Esophagus squamous epithelium (tissue), 5 donors: ENCODE results near the gene OSBPL9. TPM values are rescaled to one million over a fixed set of nuclear protein-coding genes. Genes with fewer than 3 reads are reported as not detected.

Experiments used
- DNase-seq: peaks from one replicate; lab custom pipeline; 2025; lab: John Stamatoyannopoulos, UW
- H3K27ac ChIP-seq, 4 donors: fragments of 200-600 bp; sonication (generic); one replicate each; pipeline ENCODE4 v1.5.1; 2016 to 2019; ENCODE audit warnings: mild to moderate bottlenecking in 1 of 4
- H3K27me3 ChIP-seq, 4 donors: fragments of 200-600 bp; sonication (generic); 1 replicate in 3 of 4; 2 replicates in 1 of 4; pipeline versions ENCODE4 v1.5.1 to v1.6.0; 2017 to 2021; ENCODE audit warnings: antibody characterized with exemption in 1 of 4
- H3K36me3 ChIP-seq, 3 donors: fragments of 200-600 bp; sonication (generic); one replicate each; pipeline ENCODE4 v1.5.1; 2016 to 2019
- H3K4me1 ChIP-seq, 3 donors: fragments of 200-600 bp; sonication (generic); one replicate each; pipeline ENCODE4 v1.5.1; 2017 to 2019
- H3K4me3 ChIP-seq, 4 donors: fragments of 200-600 bp; sonication (generic); 1 replicate in 3 of 4; 2 replicates in 1 of 4; pipeline ENCODE4 v1.5.1; 2016 to 2019; ENCODE audit warnings: mild to moderate bottlenecking in 2 of 4, moderate library complexity in 1 of 4
- H3K9me3 ChIP-seq, 3 donors: fragments of 200-600 bp; sonication (generic); one replicate each; pipeline ENCODE4 v1.5.1; 2016 to 2019
- POLR2A ChIP-seq, 4 donors: fragments of 450-650 bp; IDR thresholded peaks; one replicate each; pipeline ENCODE4 v1.6.1; 2017; ENCODE audit warnings: antibody characterized with exemption in 4 of 4, mild to moderate bottlenecking in 4 of 4, moderate library complexity in 3 of 4
- WGBS, 2 donors: methylation state at CpG; one replicate each; pipeline ENCODE4 v1.1.5; 2018; 5-methylcytosine and 5-hydroxymethylcytosine counted together
- intact Hi-C: fragments of 100-400 bp; cut with DNase I; formaldehyde crosslinking; loops from one replicate; pipeline ENCODE4 v1.15.0; 2022
- total RNA-seq, 4 donors: library from RNA; depleted of rRNA; stranded (reverse); fragments of >200 nt; gene quantifications; one replicate each; pipeline ENCODE4 v1.1.0, GENCODE V29; 2016
- TF ChIP-seq, protein P1 (sequence below), 6 experiments: fragments of 450-650 bp in 4 of 6; fragments of 200-600 bp in 2 of 6; sonication (generic) in 2 of 6; IDR thresholded peaks; one replicate each; pipeline ENCODE4 v1.5.1; 2016 to 2019; ENCODE audit warnings: antibody characterized with exemption in 6 of 6, mild to moderate bottlenecking in 4 of 6, moderate library complexity in 4 of 6
- donor health status: DM: yes; HTN: yes; CAD: no.

The OSBPL9 gene
- total RNA-seq, 4 donors from 2014 or later, result 13.9 to 71.9 (median 37.4) TPM

DNA sequence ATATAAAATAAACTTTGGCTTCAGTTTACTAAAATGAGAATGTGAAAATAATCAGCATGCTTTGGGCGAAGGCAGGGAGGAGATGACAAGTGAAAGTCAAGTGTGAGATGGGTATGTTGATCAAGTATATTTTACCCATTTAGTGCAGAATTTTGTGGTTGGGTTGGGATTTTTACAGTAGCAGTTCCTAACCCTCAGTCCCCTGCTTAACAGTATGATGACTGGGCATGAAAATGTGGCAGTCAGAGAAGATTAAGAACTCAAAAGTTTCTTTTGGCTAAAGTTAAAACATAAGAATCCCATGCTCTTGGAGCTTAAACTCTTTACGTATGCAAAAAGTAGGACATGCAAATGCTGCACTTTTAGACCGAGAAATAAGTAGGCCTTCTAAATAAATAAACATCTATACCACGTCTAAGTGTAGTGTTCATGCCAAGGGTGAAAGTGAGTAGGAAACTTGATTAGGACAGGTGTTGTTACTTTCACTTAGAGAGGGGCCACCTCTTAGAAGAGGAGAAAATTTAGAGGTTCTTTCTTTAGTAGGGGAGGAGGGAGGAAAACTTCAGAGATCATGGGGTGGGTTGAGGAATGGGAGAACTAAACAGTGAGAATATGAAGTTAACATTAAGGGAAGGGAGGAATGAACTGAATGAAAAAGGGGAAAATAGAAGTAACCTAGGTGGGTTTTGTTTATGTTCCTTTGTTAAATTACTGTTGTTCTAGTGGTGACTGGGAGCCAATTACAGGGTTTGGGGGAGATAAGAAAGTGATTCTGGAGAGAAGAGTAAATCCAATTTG lies 127.8 kb downstream of the OSBPL9 start:
- H3K36me3 ChIP-seq, result peaks cover 0 to 19% (median 0%) of the 10 kb centered on the region in 3 donors
- no peaks in the 10 kb centered on the region for H3K9me3 ChIP-seq
- H3K4me1 ChIP-seq, result no peaks in the 10 kb centered on the region
- no peaks in the 10 kb centered on the region for H3K27me3 ChIP-seq
- TF ChIP-seq, protein P1, sequence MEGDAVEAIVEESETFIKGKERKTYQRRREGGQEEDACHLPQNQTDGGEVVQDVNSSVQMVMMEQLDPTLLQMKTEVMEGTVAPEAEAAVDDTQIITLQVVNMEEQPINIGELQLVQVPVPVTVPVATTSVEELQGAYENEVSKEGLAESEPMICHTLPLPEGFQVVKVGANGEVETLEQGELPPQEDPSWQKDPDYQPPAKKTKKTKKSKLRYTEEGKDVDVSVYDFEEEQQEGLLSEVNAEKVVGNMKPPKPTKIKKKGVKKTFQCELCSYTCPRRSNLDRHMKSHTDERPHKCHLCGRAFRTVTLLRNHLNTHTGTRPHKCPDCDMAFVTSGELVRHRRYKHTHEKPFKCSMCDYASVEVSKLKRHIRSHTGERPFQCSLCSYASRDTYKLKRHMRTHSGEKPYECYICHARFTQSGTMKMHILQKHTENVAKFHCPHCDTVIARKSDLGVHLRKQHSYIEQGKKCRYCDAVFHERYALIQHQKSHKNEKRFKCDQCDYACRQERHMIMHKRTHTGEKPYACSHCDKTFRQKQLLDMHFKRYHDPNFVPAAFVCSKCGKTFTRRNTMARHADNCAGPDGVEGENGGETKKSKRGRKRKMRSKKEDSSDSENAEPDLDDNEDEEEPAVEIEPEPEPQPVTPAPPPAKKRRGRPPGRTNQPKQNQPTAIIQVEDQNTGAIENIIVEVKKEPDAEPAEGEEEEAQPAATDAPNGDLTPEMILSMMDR (IDR thresholded peaks at IDR 0.05), result no peak
- TF ChIP-seq POLR2A (IDR thresholded peaks at IDR 0.05), result no peak
- H3K27ac ChIP-seq, result no peak overlapping the region
- DNase-seq, result no peak
- 89% methylated on average over 4 of the region's 4 CpGs for WGBS, 2 donors
- H3K4me3 ChIP-seq, result no peak overlapping the region
- intact Hi-C loops, result no loop called here

DNA sequence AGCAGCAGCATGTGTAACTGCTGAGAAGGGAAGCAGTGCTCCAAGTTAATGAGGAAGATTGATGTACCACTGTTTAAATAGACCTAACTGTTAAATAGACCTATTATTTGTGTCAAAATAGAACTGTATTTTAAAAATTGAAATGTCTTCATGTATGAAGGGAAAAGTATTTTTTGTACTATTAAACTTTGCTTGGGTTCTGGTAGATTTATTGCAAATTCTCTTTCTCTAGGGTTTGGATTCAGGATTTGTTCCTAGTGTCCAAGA lies 128.3 kb downstream of the OSBPL9 start:
- intact Hi-C loops, result no loop called here
- Histone ChIP-seq H3K36me3 (peaks cover 0 to 19% (median 0%) of the 10 kb centered on the region in 3 donors), H3K9me3 (no peaks in the 10 kb centered on the region), H3K4me3 (no peak overlapping the region), H3K27ac (no peak overlapping the region), H3K27me3 (no peaks in the 10 kb centered on the region), H3K4me1 (no peaks in the 10 kb centered on the region)
- no peak for TF ChIP-seq POLR2A (IDR thresholded peaks at IDR 0.05)
- TF ChIP-seq, protein P1 (IDR thresholded peaks at IDR 0.05), result no peak
- no peak for DNase-seq

DNA sequence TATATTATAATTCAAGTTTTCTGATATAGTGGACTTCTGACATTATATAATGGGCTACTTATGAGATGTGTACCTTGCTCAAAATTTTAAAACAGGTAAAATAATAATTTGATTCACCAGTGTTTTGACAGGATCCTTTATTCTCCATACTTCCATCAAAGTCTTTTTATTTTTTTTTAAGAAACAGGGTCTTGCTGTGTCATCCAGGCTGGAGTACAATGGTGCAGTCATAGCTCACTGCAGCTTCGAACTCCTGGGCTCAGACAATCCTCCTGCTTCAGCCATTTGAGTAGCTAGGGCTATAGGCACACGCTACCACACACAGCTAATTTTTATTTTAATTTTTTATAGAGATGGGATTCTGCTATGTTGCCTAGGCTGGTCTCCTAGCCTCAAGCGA lies 132.3 kb downstream of the OSBPL9 start:
- intact Hi-C loops, result no loop called here
- H3K9me3 ChIP-seq, result no peaks in the 10 kb centered on the region
- H3K27me3 ChIP-seq, result no peaks in the 10 kb centered on the region
- no peak overlapping the region for H3K4me3 ChIP-seq
- 90 to 100% methylated on average over 2 to 3 of the region's 3 CpGs for WGBS, 2 donors
- H3K4me1 ChIP-seq, result no peaks in the 10 kb centered on the region
- no peak for DNase-seq
- peaks cover 0 to 49% (median 0%) of the 10 kb centered on the region in 3 donors for H3K36me3 ChIP-seq
- no peak overlapping the region for H3K27ac ChIP-seq
- TF ChIP-seq, protein P1 (IDR thresholded peaks at IDR 0.05), result no peak
- TF ChIP-seq POLR2A (IDR thresholded peaks at IDR 0.05), result no peak

DNA sequence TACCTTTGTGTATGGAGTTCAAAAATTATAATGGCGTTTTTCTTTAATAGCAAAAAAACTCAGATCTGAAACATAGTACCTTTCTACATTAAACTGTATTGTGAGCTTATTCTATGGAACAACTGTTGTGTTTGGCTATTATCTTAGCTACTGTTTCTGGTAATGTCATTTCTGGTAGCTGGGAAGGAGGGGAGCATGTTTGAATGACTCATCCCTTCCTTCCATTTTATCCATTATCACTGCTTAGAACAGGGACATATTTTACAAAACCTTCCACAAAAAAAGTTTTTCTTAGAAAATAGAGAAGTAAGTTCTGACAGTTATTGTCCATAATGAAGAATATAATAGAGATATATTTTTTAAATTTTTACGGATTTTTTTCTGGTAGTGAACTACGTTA lies 133.3 kb downstream of the OSBPL9 start:
- WGBS, 2 donors, result 91% methylated on average over 3 of the region's 3 CpGs
- Histone ChIP-seq H3K36me3 (peaks cover 0 to 55% (median 0%) of the 10 kb centered on the region in 3 donors), H3K27me3 (no peaks in the 10 kb centered on the region), H3K9me3 (no peaks in the 10 kb centered on the region), H3K4me3 (no peak overlapping the region), H3K4me1 (no peaks in the 10 kb centered on the region), H3K27ac (no peak overlapping the region)
- DNase-seq, result no peak
- no peak for TF ChIP-seq POLR2A (IDR thresholded peaks at IDR 0.05)
- TF ChIP-seq, protein P1 (IDR thresholded peaks at IDR 0.05), result no peak
- intact Hi-C loops, result no loop called here

DNA sequence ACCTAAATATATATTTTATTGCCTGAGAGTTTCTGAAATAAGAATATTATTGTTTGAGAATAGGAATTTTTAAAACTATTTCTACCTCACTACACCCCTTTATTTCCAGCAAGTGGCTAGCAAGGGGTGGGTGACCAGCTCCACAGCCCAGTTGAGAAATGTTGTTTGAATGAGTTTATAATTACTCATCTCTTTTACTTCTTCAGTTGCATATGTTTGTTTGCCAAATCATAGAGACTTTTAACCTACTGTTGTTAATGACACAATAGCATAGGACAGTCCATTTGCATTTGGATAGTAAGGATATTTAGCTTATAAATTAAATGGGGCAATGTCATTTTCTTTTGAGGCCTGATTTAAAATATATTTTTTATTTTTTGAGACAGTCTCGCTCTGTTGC lies 133.8 kb downstream of the OSBPL9 start:
- peaks cover 0 to 61% (median 0%) of the 10 kb centered on the region in 3 donors for H3K36me3 ChIP-seq
- no peak overlapping the region for H3K4me3 ChIP-seq
- 100% methylated on average over 1 of the region's 1 CpG for WGBS, 2 donors
- no peak for DNase-seq
- H3K27ac ChIP-seq, result no peak overlapping the region
- no peaks in the 10 kb centered on the region for H3K4me1 ChIP-seq
- TF ChIP-seq, protein P1 (IDR thresholded peaks at IDR 0.05), result no peak
- no peak for TF ChIP-seq POLR2A (IDR thresholded peaks at IDR 0.05)
- H3K27me3 ChIP-seq, result no peaks in the 10 kb centered on the region
- H3K9me3 ChIP-seq, result no peaks in the 10 kb centered on the region
- intact Hi-C loops, result no loop called here
